T-helper 2 cell treated with Interferon-gamma antibody and Interleukin-4, amounts not matched to agents 5 μg/mL and 100 μg/mL, for 36 hours (primary cell): Measurements from ENCODE around the gene TENT5C.
A peak's percentile ranks its signal among the peaks of the same experiment; 100 is the strongest.

Experiments
- DNase-seq: peaks from one replicate; pipeline ENCODE4 v3.0.0; 2021; ENCODE audit warnings: low spot score
- H3K27ac Mint-ChIP-seq: one replicate; pipeline ENCODE4 v1.8.0; 2021; ENCODE audit warnings: mild to moderate bottlenecking, mixed read lengths
- H3K27me3 Mint-ChIP-seq: one replicate; pipeline ENCODE4 v1.8.0; 2021; ENCODE audit warnings: low read depth, mixed read lengths
- H3K36me3 Mint-ChIP-seq: one replicate; pipeline ENCODE4 v1.8.0; 2021; ENCODE audit warnings: low read depth, mixed read lengths
- H3K4me1 Mint-ChIP-seq: one replicate; pipeline ENCODE4 v1.8.0; 2021; ENCODE audit warnings: low read depth, mixed read lengths
- H3K4me3 Mint-ChIP-seq: one replicate; pipeline ENCODE4 v1.8.0; 2022; ENCODE audit warnings: mild to moderate bottlenecking, moderate library complexity, mixed read lengths
- H3K9me3 Mint-ChIP-seq: one replicate; pipeline ENCODE4 v1.8.0; 2021; ENCODE audit warnings: mixed read lengths

TENT5C gene

GRCh38 chr1:117633936-117634335, 28.1 kb downstream of the TENT5C start:
- H3K4me1 Mint-ChIP-seq, result peaks cover 34% of the 10 kb centered on the region
- no peak overlapping the region for H3K27ac Mint-ChIP-seq
- peaks cover 28% of the 10 kb centered on the region for H3K27me3 Mint-ChIP-seq
- DNase-seq, result no peak
- H3K9me3 Mint-ChIP-seq, result no peaks in the 10 kb centered on the region
- no peak overlapping the region for H3K4me3 Mint-ChIP-seq
- H3K36me3 Mint-ChIP-seq, result peaks cover 4% of the 10 kb centered on the region

- DNase-seq, result no peak
- Mint-ChIP-seq H3K9me3 (no peaks in the 10 kb centered on the region), H3K36me3 (no peaks in the 10 kb centered on the region), H3K4me3 (no peak overlapping the region), H3K27ac (no peak overlapping the region), H3K27me3 (peaks cover 28% of the 10 kb centered on the region), H3K4me1 (peaks cover 30% of the 10 kb centered on the region)
These were observed 28.8 kb downstream of the TENT5C start for GRCh38 chr1:117634631-117635030.

- H3K36me3 Mint-ChIP-seq, result no peaks in the 10 kb centered on the region
- H3K4me3 Mint-ChIP-seq, result no peak overlapping the region
- H3K4me1 Mint-ChIP-seq, result peaks cover 30% of the 10 kb centered on the region
- no peak overlapping the region for H3K27ac Mint-ChIP-seq
- no peak for DNase-seq
- H3K27me3 Mint-ChIP-seq, result peaks cover 37% of the 10 kb centered on the region
- no peaks in the 10 kb centered on the region for H3K9me3 Mint-ChIP-seq
These were observed 30.0 kb downstream of the TENT5C start for GRCh38 chr1:117635805-117636204.

GRCh38 chr1:117636637-117637425, 31.0 kb downstream of the TENT5C start:
- no peak for DNase-seq
- Mint-ChIP-seq H3K36me3 (no peaks in the 10 kb centered on the region), H3K4me1 (peaks cover 29% of the 10 kb centered on the region), H3K9me3 (no peaks in the 10 kb centered on the region), H3K4me3 (peak overlapping the region; percentile 30), H3K27ac (no peak overlapping the region), H3K27me3 (peaks cover 42% of the 10 kb centered on the region)

- Mint-ChIP-seq H3K4me1 (peaks cover 18% of the 10 kb centered on the region), H3K36me3 (no peaks in the 10 kb centered on the region), H3K4me3 (no peak overlapping the region), H3K9me3 (no peaks in the 10 kb centered on the region), H3K27me3 (peaks cover 42% of the 10 kb centered on the region), H3K27ac (no peak overlapping the region)
- no peak for DNase-seq
These were observed 32.3 kb downstream of the TENT5C start for GRCh38 chr1:117638141-117638540.

GRCh38 chr1:117638759-117639158, 32.9 kb downstream of the TENT5C start:
- Mint-ChIP-seq H3K36me3 (no peaks in the 10 kb centered on the region), H3K4me1 (peaks cover 18% of the 10 kb centered on the region), H3K9me3 (no peaks in the 10 kb centered on the region), H3K4me3 (no peak overlapping the region), H3K27me3 (peaks cover 42% of the 10 kb centered on the region), H3K27ac (no peak overlapping the region)
- no peak for DNase-seq

- peaks cover 22% of the 10 kb centered on the region for H3K4me1 Mint-ChIP-seq
- H3K4me3 Mint-ChIP-seq, result no peak overlapping the region
- no peak overlapping the region for H3K27ac Mint-ChIP-seq
- H3K27me3 Mint-ChIP-seq, result peaks cover 46% of the 10 kb centered on the region
- H3K9me3 Mint-ChIP-seq, result no peaks in the 10 kb centered on the region
- DNase-seq, result no peak
- no peaks in the 10 kb centered on the region for H3K36me3 Mint-ChIP-seq
These were observed 33.9 kb downstream of the TENT5C start for GRCh38 chr1:117639741-117640140.

GRCh38 chr1:117641536-117641935, 35.7 kb downstream of the TENT5C start:
- no peak for DNase-seq
- Mint-ChIP-seq H3K9me3 (no peaks in the 10 kb centered on the region), H3K36me3 (no peaks in the 10 kb centered on the region), H3K4me3 (no peak overlapping the region), H3K4me1 (peaks cover 17% of the 10 kb centered on the region), H3K27ac (no peak overlapping the region), H3K27me3 (peaks cover 48% of the 10 kb centered on the region)

- peaks cover 9% of the 10 kb centered on the region for H3K4me1 Mint-ChIP-seq
- no peaks in the 10 kb centered on the region for H3K36me3 Mint-ChIP-seq
- H3K4me3 Mint-ChIP-seq, result no peak overlapping the region
These were observed 37.1 kb downstream of the TENT5C start for GRCh38 chr1:117642963-117643362.

GRCh38 chr1:117643601-117644000, 37.8 kb downstream of the TENT5C start:
- no peaks in the 10 kb centered on the region for H3K9me3 Mint-ChIP-seq
- no peak overlapping the region for H3K27ac Mint-ChIP-seq
- peaks cover 9% of the 10 kb centered on the region for H3K4me1 Mint-ChIP-seq
- DNase-seq, result no peak
- H3K36me3 Mint-ChIP-seq, result no peaks in the 10 kb centered on the region
- peaks cover 48% of the 10 kb centered on the region for H3K27me3 Mint-ChIP-seq
- H3K4me3 Mint-ChIP-seq, result no peak overlapping the region

More at GRCh38 chr1:117642963-117643362, 37.1 kb downstream of the TENT5C start:
- Mint-ChIP-seq H3K27ac (no peak overlapping the region), H3K9me3 (no peaks in the 10 kb centered on the region), H3K27me3 (peaks cover 48% of the 10 kb centered on the region)
- DNase-seq, result peak; percentile 29

- no peak overlapping the region for H3K4me3 Mint-ChIP-seq
- H3K9me3 Mint-ChIP-seq, result no peaks in the 10 kb centered on the region
- no peaks in the 10 kb centered on the region for H3K36me3 Mint-ChIP-seq
- H3K4me1 Mint-ChIP-seq, result peaks cover 13% of the 10 kb centered on the region
- no peak for DNase-seq
- H3K27ac Mint-ChIP-seq, result no peak overlapping the region
- H3K27me3 Mint-ChIP-seq, result peaks cover 46% of the 10 kb centered on the region
These were observed 39.0 kb downstream of the TENT5C start for GRCh38 chr1:117644696-117645311.

GRCh38 chr1:117645343-117645742, 39.5 kb downstream of the TENT5C start:
- Mint-ChIP-seq H3K27ac (no peak overlapping the region), H3K4me1 (peaks cover 13% of the 10 kb centered on the region), H3K27me3 (peaks cover 43% of the 10 kb centered on the region), H3K4me3 (no peak overlapping the region), H3K36me3 (no peaks in the 10 kb centered on the region), H3K9me3 (no peaks in the 10 kb centered on the region)
- DNase-seq, result no peak

- DNase-seq, result no peak
- H3K4me1 Mint-ChIP-seq, result peaks cover 17% of the 10 kb centered on the region
- H3K4me3 Mint-ChIP-seq, result no peak overlapping the region
- H3K27ac Mint-ChIP-seq, result no peak overlapping the region
- H3K36me3 Mint-ChIP-seq, result no peaks in the 10 kb centered on the region
- H3K27me3 Mint-ChIP-seq, result peaks cover 38% of the 10 kb centered on the region
- no peaks in the 10 kb centered on the region for H3K9me3 Mint-ChIP-seq
These were observed 40.4 kb downstream of the TENT5C start for GRCh38 chr1:117646007-117646811.

GRCh38 chr1:117646956-117647355, 41.1 kb downstream of the TENT5C start:
- peaks cover 23% of the 10 kb centered on the region for H3K4me1 Mint-ChIP-seq
- H3K27me3 Mint-ChIP-seq, result peaks cover 37% of the 10 kb centered on the region
- no peak for DNase-seq
- H3K9me3 Mint-ChIP-seq, result no peaks in the 10 kb centered on the region
- no peak overlapping the region for H3K27ac Mint-ChIP-seq
- no peak overlapping the region for H3K4me3 Mint-ChIP-seq
- no peaks in the 10 kb centered on the region for H3K36me3 Mint-ChIP-seq
